HG03196 (cell line): ENCODE results near the gene EHF.
"Not testable (repeated sequence)": the region's sequence is repeated elsewhere in the genome, so short reads cannot be mapped to it uniquely, and the experiment has no call there.

Experiments
- ATAC-seq: cut with Tn5 transposase; IDR thresholded peaks from one replicate; pipeline ENCODE4 v1.9.1; 2021; ENCODE audit not compliant: unreplicated experiment

Gene EHF

DNA sequence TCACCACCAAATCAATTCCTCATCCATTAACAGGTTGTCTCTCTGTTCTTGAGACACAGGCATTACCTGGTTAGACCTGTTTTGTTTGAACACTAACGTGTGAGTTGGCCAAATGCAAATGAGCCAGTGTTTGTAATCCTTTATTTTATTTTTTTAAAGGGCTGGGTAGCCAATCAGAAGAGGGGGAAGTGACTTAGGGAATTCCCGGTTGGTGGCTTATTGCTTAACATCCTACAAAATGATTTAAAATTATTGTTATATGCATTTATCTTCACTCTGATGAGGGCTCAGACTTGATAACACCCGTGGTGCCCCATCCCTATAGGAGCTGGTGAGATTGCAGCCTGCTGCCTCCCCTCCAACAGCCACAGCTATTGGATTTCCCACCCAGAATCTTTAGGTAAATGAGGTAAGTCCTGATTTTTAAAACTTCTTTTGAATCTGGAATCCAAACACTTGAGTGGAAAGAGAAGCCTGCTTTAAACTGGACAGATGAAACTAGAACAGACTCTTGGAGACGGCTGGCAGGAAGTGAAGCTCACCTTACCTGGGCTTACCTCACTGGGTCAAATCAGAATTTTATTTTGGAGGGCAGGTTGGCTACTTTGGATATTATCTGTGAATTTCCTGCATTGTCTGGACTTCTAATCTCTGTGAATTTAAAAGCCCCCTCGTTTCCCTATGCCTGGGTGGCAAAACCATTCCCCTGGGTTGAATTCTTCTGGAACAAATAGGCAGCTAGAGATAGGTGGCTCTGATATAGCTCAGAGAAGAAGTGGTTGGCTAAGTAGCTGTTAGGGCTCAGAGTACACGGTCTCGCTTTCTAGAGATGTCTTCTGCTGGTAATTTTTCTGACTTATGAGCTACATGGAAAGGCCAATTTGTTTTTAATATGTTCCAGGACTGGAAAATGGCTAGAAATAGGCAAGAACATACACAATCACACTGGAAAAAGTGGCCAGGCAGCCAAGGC lies at the start of gene EHF:
Gene EHF (plus strand): TSS at position 274 of the 973 bp plus-strand sequence. CDS start 21,538 bp downstream, outside the sequence.
- ATAC-seq, result no peak

DNA sequence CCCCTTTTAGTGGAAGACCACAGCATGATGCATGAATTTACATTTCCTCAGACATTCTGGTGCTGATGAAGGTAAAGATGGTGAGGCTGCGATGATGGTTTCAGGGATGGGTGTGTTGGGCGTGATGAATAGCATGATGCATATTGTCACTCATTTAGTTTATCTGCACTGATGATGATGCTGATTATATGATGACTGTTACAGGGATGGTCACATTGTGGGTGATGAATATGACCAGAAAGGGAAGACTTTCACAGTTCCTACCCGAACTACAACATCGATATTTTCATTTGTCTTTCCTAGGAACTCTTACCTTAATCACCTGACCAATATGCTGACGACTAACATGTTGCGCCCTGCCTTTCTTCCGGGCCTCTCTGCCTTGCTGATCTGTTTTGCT lies 47.4 kb upstream of the EHF start:
- ATAC-seq, result no peak

DNA sequence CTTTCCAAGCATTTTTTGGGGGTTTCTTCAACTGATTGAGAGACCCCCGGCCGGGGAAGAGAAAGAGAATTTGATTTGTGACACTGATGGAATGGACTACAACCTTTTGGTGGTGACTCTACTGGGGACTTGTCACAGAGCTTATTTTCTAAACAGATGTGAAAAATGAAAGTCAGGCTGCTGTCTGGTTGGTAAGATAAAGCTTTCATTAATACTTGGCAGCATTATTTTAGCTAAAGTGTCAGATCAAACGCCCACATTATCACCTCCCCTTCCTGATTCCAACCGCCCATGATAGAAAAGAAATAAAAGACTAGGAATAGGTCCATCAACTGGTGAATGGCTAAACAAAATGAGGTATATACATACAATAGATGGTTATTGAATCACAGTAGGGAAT lies 45.6 kb upstream of the EHF start:
- no peak for ATAC-seq

DNA sequence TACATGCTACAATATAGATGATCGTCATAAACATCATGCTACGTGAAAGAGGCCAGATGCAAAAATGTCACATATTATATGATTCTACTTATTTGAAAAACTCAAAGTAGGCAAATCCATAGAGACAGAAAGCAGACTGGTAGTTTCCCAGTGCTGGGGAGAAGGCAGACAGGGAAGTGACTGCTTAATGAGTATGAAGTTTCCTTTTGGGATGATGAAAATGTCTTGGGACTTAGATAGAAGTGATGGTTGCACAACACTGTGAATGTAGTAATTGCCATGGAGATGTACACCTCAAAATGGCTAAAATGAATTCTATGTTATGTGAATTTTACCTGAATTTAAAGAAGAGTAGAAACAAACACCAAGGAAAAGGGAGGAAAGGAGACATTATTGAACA lies 45.2 kb upstream of the EHF start:
- ATAC-seq, result no peak

DNA sequence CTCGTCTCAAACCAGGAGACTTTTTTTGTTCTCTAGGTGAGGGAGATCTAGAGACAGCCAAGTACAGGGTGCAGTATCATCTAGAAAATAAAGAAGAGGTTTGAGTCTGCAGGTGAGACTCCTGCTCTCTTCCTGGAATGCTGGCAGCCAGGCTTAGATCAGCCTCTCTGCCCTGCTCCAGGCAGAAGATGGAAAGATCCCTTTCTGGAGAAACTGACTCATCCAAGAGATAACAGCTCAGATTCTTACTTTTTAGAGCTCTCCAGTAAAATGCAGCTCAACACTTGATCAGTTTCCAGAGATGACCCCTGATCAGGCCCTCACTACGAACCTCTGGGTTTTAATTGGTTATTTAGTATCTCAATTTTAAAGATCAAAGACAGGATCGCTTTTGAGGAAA lies 44.6 kb upstream of the EHF start:
- ATAC-seq, result no peak

DNA sequence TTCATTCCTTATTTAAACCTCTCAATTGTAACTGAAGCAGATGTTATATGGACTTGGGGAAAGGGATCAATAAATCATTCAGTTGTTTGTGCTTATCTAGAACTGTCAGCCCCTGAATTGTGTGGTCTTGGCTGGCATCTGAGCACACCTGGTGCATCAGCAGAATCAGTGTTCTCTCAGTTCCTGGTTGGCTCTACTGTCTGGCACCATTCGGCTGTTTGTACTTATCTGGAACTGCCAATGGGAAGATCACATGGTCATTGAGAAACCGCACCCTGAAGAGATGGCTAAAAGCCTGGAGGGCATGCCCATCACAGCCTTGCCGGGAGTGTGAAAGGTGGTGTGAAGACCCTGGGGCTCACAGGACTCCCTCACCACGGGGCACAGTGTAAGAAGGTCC lies 37.1 kb upstream of the EHF start:
- ATAC-seq, result no peak

DNA sequence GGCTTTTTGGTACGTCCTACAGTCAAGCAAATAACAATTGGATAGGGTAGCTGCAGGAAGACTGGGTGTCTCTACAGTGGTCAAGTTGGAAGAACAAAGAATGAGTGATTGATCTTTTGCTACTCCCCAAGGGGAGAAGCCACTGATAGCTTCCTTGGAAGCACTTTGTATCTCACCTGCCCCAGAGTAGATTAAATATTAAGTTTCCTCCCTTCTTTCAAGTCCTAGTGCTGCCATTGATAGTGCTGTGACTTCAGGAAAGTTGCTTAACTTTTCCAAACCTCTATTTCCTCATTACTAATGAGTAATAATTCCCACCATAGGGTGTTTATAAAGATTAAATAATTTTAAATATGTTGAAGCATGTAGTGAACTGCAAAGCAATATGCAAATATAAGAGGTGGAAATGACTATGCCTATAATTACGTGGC lies 35.6 kb upstream of the EHF start:
- ATAC-seq, result no peak

DNA sequence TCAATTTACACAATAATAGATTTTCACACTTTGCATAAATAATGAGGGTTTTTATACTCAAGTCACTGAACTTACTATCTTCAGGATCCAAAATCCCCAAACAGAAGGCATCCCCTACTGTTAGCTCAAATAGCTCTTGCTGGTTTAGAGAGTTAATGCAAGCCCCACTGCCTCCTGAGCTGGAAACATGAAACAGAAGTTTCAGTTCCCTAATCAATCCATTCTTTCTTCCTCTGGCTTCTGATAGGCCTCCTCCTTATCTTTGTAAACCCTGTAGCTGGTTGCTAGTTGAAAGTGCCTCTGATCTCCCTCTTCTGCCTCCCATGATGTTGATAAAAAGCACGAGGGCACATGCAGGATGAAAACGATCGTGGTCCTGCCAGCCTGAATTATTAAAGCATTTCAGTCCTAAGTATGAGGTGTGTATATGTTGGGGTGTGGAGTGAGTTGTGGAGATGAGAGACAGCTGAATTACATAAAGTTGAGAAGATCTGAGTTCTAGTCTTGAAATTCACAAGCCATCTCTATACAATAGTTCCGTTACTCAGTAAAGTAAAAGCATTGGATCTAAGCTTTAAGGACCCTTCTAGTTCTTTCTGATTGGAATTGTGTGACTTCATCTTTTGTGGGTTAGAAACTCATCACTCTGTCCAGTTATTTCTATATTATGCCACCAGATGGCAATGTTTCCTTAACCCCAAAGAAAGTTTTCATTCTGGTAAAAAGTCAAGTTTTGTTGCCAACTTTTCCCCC lies 35.0 kb upstream of the EHF start:
- ATAC-seq, result no peak

DNA sequence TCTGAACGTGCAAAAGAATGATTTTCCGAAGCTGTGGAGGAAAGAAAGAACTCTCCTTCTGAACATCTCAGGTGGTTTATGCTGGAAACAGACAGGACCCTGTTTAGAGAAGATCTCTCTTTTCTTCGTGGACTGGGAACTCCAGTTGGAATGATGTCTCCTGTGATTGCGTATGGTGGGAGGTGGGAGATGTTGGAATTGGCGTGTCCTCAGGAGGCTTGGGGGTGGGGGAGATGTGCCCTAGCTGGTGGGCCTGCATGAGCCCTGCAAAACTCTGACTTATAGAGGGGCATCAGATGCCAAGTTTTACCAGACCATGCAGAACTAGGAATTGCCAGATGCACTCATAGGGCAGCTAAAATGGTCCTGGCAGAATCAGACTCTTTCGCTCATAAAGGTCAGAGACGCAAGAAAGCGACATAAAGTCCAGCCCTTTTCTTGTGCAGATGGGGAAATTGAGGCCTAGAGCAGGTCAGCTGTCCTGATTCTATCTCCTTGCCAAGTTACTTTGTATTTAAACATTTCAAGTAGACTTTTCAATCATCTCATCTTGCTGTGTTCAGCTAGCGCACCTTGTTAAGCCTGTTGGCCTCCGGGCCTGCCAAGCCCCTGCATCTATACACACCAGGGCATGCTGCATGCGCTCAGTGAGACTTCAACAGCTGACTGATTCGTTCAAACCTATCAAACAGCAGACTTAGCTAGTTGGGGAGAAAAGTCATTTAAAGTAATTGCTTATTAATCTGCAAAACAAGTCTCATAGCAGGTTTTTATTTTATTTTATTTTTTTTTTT lies 34.2 kb upstream of the EHF start:
- ATAC-seq, result no peak

DNA sequence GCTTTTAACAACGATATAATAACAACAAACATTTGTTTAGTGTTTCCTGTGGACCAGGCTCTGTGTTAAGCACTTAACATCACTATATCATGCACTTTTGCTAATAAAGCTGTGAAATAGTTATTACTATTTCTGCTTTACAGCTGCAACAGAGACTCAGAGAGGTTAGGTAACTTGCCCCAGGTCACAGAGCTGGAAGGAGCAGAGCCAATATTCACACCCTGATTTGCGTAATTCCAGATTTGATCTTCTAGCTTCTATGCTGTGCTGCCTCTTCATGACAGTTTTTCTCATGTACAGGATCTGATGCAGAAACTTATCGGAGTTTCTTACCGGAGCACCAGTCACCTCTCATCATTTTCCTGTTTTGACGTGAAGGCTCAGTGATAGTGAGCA lies 33.6 kb upstream of the EHF start:
- no peak for ATAC-seq

DNA sequence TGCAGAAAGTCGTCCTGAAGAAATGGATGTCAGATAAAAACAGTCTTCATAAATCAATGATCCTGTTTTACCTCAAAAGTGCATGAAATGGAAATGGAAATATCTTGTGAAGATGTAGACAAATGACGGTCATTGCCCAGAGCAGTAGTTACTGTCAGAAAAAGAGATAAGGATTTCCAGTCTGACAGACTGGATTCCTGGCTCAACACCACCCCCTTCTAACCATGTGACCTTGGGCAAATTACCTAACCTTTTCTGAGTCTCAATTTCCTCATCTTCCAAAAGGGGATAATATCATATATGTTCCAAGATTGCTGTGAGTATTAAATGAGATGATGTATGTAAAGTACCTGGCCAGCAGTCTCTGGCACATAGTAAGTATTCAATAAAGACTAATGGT lies 32.9 kb upstream of the EHF start:
- no peak for ATAC-seq

DNA sequence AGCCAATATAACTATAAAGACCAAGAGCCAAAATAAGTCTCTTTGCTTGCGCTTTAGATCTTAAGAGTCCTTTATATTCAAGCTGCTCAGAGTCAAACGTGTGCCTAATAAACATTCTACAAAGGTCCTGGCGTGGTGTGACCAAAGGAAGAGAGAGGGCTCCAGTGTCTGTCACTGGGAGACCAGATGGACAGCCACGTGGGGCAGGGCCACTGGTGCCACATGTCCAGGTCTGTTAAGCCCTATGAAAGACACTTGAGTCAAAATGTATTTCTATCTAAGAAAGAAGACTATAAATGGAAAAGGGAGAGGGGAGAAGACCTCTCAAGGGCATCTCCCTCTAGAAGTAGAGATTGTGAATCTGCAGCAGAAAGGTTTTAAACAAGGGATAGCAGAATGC lies 32.2 kb upstream of the EHF start:
- ATAC-seq, result no peak

DNA sequence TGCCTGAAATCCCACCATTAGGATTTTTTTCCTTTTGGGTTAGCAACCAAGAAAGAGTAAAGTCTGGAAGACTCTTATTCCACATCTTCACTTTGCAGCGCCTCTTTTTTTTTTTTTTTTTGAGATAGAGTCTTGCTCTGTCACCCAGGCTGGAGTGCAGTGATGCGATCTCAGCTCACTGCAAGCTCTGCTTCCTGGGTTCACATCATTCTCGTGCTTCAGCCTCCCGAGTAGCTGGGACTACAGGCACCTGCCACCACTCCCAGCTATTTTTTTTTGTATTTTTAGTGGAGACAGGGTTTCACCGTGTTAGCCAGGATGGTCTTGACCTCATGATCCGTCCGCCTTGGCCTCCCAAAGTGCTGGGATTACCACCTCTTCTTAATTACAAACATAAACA lies 31.7 kb upstream of the EHF start:
- not testable (repeated sequence) for ATAC-seq

DNA sequence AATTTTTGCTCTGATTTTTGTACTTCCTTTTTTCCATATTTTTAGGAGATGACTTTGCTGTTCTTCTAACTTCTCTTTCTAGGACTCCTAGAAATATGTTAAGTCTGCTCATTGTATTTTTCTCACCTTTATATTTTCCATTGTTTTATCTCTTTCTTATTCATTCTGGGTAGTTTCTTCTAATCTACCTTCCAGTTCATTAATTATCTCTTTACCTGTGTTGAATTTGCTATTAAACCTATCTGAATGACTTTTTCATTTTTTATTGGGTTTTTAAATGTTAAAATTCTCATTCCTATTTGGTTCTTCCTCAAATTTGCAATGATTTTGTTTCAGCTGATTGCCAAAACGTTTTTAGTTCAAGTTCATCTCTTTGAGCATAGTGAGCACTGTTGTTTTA lies 27.8 kb upstream of the EHF start:
- ATAC-seq, result no peak

DNA sequence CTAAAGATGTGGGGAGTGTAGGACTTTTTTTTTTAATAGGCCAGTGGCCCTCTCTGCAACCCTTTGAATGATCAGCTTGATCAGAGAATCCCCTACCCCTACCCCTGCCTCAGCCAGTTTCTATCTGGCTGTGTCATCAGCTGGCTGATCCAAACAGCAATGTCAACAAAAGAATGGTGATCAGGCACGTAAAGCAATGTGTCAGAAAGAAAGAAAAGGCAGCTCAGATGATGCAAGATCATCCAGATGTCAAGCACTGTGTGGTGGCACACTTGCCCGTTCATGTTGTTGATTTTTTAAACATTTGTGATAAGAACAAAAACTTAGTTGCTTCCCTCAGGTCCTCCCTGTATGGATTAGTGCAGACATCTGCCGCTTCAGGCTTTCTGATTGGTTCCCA lies 26.3 kb upstream of the EHF start:
- ATAC-seq, result no peak

DNA sequence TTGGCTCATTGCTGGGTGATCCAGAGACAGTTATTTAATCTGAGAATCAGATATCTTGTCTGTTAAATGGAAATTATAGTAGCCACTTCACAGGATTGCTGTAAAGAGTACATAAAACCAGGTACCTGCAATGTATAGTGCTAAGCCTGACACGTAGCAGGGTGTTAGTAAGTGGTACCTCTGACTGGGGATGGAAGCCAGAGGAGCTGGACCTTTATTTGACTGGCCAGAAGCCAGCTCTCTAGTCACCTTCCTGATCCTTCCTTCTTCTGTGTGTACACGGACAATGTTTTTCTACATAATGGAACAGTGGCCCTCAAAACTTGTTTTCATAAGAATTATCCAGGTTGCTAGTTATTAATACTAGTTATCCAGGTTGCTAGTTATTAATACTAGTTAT lies 25.5 kb upstream of the EHF start:
- no peak for ATAC-seq

DNA sequence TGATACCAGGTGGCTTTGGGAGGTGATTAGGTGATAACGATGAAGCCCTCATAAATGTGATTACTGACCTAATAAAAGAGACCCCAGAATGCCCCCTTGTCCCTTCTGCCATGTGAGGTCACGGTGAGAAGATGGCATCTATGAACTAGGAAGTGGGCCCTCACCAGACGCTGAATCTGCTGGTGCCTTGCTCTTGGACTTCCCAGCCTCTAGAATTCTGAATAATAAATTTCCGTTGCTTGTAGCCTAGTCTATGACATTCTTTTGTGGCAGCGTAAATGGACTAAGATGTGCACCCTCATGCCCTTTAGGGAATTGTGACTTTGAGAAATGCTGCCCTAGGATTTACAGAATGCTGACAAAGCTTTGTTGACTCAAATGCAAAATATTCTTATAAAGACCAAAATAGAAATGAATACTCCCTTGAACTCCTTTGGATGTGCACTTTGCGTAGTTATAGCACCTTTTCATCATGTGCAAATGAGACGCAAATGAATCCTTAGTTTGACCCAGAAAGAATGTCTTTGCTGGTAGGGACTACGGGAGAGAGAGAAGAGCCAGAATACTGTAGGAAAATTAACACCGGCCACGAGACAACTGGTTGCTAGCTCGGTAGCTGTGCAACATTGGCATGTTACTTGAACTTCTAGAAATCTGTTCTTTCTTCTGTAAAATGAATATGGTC lies 24.8 kb upstream of the EHF start:
- ATAC-seq, result no peak

DNA sequence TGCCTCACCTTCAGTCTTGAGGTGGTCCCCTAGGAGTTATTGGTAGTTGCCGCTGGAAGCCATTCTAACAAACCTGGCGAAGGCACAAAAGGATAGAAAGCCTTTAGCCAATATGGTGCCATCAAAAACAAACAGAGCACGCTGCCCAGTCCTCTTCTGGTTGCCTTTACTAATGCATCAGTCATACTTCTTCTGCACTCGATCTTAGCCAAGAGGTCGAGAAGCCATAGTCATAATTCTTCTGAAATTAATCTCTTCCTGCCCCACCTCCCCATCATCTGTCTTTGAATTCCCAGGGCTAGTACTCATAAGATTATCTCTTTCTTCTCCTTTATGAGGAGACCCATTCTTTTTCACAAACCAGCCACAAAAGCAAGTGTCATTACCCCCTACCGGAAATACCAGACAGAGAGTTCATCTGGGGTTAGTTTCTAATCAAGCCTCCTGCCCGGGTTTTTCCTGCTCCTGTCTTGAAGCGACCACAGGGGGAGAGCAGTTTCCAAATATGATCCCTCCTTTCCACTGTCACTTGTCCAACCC lies 21.4 kb upstream of the EHF start:
- no peak for ATAC-seq

DNA sequence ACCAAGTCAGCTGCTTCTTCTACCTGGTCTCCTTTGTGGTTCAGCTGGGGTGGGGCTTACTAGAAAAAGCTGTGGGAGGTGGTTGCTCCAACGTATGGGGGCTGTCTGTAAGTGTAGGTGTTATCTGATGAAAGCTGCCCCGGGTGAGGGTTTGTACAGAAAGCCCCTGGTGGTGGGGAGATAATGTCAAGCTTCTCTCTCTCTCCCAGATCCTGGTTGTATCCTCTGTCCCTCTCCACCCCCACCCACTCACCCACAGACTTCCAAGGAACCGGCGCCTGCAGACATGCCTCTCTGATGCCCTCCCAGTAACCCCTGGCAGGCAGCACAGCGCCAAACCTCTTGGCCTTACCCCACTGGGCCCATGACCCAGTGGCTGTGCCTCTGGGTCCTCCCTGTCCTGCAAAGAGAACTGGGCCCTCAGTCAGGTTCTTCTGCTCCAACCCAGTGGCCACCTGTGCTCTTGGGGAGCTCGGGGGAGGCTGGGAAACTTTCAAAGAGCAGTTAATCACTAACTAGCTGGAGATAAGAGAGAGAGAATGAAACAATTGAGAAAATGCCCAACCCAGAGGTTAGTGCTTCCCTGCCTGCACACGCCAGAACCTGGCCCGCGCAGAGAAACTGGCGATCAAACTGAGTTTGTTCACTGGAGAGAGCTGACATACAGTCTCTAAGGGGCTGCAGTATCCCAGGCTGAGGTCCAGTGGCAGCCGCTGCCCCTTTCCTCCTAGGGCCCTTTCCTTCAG lies 20.4 kb upstream of the EHF start:
- no peak for ATAC-seq

DNA sequence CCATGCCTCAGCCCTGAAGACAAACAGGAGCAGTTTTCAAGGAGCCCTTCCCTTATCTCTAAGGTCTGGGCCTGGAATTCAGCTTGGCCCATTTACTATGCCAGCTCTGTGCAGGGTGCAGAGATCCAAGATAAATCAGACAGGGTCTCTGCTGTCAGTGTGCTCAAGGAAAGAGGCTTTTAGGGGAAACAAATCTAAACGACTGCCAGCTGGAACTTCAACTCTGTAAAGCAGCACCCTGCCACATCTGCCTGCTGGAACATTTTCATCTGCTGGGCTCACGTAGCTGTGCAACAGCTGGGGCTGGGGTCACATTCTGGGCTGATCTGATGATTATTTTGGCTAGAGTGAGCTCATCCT lies 19.8 kb upstream of the EHF start:
- no peak for ATAC-seq
